ENCODE data around the gene STXBP4. TPM values are rescaled to one million over a fixed set of nuclear protein-coding genes. Genes with fewer than 3 reads are reported as not detected.

STXBP4 gene
- total and polyA plus RNA-seq, 2 donors from 2014 or later, result 4.5 to 20.2 TPM

DNA sequence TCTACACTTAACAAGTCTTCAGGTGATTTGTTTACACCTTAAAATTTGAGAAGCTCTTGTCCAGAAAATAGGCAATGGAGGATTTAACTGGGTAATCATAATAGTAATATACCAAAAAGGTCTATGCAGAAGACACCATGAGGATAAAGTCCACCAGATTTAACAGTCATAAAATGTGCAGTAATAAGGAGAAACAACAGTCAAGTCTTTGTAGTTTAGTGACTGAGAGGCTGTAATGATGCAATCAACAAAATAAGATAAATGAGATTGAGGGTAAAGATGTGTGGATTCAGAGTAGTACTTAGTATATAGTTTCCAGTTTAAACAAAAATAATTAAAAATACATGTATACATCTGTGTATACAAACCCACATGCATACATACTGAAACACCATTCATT is 91.2 kb downstream of the STXBP4 start:
- Histone ChIP-seq H3K27me3 (ENCODE audit: control insufficient read depth, insufficient read depth, low read length) (no peaks in the 10 kb centered on the region), H3K4me1 (ENCODE audit: control insufficient read depth in 2 of 3, insufficient read depth in 2 of 3, low read depth in 1 of 3, low read length in 3 of 3) (no peaks in the 10 kb centered on the region), H3K27ac (ENCODE audit: low read depth in 2 of 2, low read length in 2 of 2) (no peak overlapping the region), H3K9me3 (ENCODE audit: control insufficient read depth in 2 of 3, insufficient read depth in 1 of 3, low read length in 3 of 3) (no peaks in the 10 kb centered on the region), H3K9ac (ENCODE audit: low read length in 3 of 3) (no peak overlapping the region), H3K4me3 (ENCODE audit: low read length in 3 of 3) (no peak overlapping the region), H3K36me3 (ENCODE audit: control insufficient read depth in 2 of 3, insufficient read depth in 3 of 3, low read length in 3 of 3) (no peaks in the 10 kb centered on the region)
- FAIRE-seq, result no peak
- TF ChIP-seq, protein P1, sequence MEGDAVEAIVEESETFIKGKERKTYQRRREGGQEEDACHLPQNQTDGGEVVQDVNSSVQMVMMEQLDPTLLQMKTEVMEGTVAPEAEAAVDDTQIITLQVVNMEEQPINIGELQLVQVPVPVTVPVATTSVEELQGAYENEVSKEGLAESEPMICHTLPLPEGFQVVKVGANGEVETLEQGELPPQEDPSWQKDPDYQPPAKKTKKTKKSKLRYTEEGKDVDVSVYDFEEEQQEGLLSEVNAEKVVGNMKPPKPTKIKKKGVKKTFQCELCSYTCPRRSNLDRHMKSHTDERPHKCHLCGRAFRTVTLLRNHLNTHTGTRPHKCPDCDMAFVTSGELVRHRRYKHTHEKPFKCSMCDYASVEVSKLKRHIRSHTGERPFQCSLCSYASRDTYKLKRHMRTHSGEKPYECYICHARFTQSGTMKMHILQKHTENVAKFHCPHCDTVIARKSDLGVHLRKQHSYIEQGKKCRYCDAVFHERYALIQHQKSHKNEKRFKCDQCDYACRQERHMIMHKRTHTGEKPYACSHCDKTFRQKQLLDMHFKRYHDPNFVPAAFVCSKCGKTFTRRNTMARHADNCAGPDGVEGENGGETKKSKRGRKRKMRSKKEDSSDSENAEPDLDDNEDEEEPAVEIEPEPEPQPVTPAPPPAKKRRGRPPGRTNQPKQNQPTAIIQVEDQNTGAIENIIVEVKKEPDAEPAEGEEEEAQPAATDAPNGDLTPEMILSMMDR (IDR thresholded peaks at IDR 0.05; ENCODE audit: borderline replicate concordance, extremely low read depth, insufficient read depth), result no peak
- DNase-seq, result no peak
- intact Hi-C loops (cut with DNase I), result no loop called here

DNA sequence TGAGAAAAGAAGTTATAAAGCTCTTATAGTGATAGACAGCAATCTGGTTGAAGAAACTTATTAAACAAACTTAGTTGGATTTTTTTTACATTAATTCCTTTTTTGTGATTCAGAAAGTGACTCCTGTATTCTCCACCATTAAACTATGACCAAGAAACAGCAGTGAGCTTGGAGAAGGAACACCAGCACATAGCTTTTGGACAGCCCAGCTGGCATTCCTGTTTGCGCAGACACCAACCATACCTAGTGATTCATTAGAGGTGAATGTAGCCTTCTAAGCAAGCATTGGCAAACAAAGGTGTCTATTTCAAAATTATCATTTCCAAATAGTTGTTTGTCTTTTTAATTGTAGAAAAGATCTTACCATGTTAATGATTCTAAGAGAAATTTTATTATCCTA is 94.4 kb downstream of the STXBP4 start:
- TF ChIP-seq, protein P1 (IDR thresholded peaks at IDR 0.05; ENCODE audit: borderline replicate concordance, extremely low read depth, insufficient read depth), result no peak
- Histone ChIP-seq H3K9me3 (ENCODE audit: control insufficient read depth in 2 of 3, insufficient read depth in 1 of 3, low read length in 3 of 3) (no peaks in the 10 kb centered on the region), H3K36me3 (ENCODE audit: control insufficient read depth in 2 of 3, insufficient read depth in 3 of 3, low read length in 3 of 3) (no peaks in the 10 kb centered on the region), H3K4me1 (ENCODE audit: control insufficient read depth in 2 of 3, insufficient read depth in 2 of 3, low read depth in 1 of 3, low read length in 3 of 3) (no peaks in the 10 kb centered on the region), H3K27ac (ENCODE audit: low read depth in 2 of 2, low read length in 2 of 2) (no peak overlapping the region), H3K27me3 (ENCODE audit: control insufficient read depth, insufficient read depth, low read length) (no peaks in the 10 kb centered on the region), H3K4me3 (ENCODE audit: low read length in 3 of 3) (no peak overlapping the region), H3K9ac (ENCODE audit: low read length in 3 of 3) (no peak overlapping the region)
- FAIRE-seq, result no peak
- DNase-seq, result no peak
- intact Hi-C loops (cut with DNase I), result no loop called here

DNA sequence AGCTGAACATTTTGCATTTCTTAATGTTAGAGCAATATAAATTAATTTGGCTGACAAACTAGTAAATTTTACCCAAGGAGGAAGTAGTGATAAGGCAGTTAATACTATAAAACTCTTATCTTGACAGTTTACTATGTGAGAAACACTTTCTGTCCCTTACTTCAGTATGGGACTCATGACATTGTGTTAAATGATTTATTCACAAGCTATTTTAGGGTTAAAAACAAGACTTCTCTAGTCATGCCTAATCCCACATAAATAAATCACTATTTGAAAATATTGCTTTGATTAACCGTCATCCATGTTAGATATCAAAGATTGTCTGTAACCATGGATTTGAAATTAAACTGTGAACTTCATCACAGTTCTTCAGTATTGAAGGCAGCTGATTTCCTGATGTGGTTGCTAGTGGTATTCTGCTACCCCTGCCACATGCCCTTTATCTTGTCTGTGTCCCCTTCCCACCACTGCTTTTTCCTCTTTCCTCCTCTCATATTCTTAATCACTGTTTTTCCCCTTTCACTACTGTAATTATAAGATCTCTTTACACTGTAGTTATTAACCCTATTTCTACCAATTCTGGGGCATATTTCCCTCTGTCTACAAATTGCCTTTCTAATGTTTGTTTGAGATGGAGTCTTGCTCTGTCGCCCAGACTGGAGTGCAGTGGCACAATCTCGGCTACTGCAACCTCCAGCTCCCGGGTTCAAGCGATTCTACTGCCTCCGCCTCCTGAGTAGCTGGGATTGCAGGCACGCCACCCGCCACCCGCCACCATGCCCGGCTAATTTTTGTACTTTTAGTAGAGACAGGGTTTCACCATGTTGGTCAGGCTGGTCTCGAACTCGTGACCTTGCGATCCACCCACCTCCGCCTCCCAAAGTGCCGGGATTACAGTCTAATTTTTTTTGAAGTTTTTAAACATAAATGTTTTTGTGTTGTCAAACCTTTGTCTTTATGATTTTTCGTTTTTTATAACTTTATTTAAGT is 95.6 kb downstream of the STXBP4 start:
- no peaks in the 10 kb centered on the region for H3K36me3 ChIP-seq (ENCODE audit: control insufficient read depth in 2 of 3, insufficient read depth in 3 of 3, low read length in 3 of 3)
- H3K9me3 ChIP-seq (ENCODE audit: control insufficient read depth in 2 of 3, insufficient read depth in 1 of 3, low read length in 3 of 3), result no peaks in the 10 kb centered on the region
- intact Hi-C loops (cut with DNase I), result no loop called here
- FAIRE-seq (no peak), DNase-seq (peak in 1 of 5 donors; percentile 21)
- TF ChIP-seq, protein P1 (IDR thresholded peaks at IDR 0.05; ENCODE audit: borderline replicate concordance, extremely low read depth, insufficient read depth), result no peak
- H3K27ac ChIP-seq (ENCODE audit: low read depth in 2 of 2, low read length in 2 of 2), result no peak overlapping the region
- H3K27me3 ChIP-seq (ENCODE audit: control insufficient read depth, insufficient read depth, low read length), result no peaks in the 10 kb centered on the region
- H3K4me3 ChIP-seq (ENCODE audit: low read length in 3 of 3), result no peak overlapping the region
- no peak overlapping the region for H3K9ac ChIP-seq (ENCODE audit: low read length in 3 of 3)
- peaks cover 0 to 1% (median 0%) of the 10 kb centered on the region in 3 donors for H3K4me1 ChIP-seq (ENCODE audit: control insufficient read depth in 2 of 3, insufficient read depth in 2 of 3, low read depth in 1 of 3, low read length in 3 of 3)

All from kidney (tissue), 14 donors.